Measurements from ENCODE around the gene IFT122. TPM values are rescaled to one million over a fixed set of nuclear protein-coding genes. Genes with fewer than 3 reads are reported as not detected.

Gene IFT122
- total and polyA plus RNA-seq, 2 experiments from 2014 or later, result 10.2 to 38.8 TPM

DNA sequence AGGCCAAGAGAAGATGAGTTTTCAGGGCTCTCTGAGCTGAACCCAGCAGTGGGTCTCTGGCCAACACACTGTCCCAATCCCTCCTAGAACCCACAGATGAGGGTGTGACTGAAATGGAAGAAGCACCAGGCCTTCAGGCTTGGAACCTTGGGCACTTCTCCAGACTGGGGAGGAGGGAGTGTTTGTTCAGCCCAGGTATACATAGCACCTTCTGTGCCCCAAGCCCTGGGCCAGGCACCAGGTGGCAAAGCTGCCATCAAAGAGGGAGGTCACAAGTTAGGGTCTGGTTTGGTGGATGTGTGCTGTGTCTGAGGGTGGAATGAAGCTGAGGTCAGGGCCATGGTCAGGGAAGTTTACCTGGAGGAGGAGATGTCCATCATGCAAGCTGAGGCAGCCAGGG lies 72.6 kb downstream of the IFT122 start:
- Histone ChIP-seq H3K4me1 (ENCODE audit: insufficient read depth) (no peaks in the 10 kb centered on the region), H3K9me2 (ENCODE audit: insufficient read depth) (no peaks in the 10 kb centered on the region), H3K27me3 (ENCODE audit: insufficient read depth) (no peaks in the 10 kb centered on the region), H3K36me3 (ENCODE audit: insufficient read depth) (no peaks in the 10 kb centered on the region), H2AFZ (no peak overlapping the region), H3K4me3 (no peak overlapping the region), H4K20me1 (replicated peaks; ENCODE audit: insufficient read depth) (no peaks in the 10 kb centered on the region), H3K79me2 (replicated peaks; ENCODE audit: insufficient read depth) (no peaks in the 10 kb centered on the region), H3F3A (replicated peaks; ENCODE audit: low read depth) (no peaks in the 10 kb centered on the region), H3K4me2 (no peak overlapping the region), H3K27ac (ENCODE audit: low read depth) (no peak overlapping the region)
- Mint-ChIP-seq H3K4me1 (0 out of 3 replicates have a peak, but pooled peaks cover 2% of the 10 kb centered on the region), H3K9me3 (no peaks in the 10 kb centered on the region; the same call in 2 of the 3 replicates), H3K4me3 (no peak overlapping the region), H3K27me3 (ENCODE audit: insufficient read depth, low read depth, poor library complexity) (peaks cover 16% of the 10 kb centered on the region), H3K36me3 (ENCODE audit: low read depth) (peaks cover 21% of the 10 kb centered on the region), H3K27ac (no peak overlapping the region; the same call in 1 of the 2 replicates)
- no peak for TF ChIP-seq POLR2AphosphoS5 (IDR thresholded peaks at IDR 0.05; ENCODE audit: low read depth)
- no peak for TF ChIP-seq STAT1 (IDR thresholded peaks at IDR 0.05; ENCODE audit: unreplicated experiment)
- TF ChIP-seq, protein P1, sequence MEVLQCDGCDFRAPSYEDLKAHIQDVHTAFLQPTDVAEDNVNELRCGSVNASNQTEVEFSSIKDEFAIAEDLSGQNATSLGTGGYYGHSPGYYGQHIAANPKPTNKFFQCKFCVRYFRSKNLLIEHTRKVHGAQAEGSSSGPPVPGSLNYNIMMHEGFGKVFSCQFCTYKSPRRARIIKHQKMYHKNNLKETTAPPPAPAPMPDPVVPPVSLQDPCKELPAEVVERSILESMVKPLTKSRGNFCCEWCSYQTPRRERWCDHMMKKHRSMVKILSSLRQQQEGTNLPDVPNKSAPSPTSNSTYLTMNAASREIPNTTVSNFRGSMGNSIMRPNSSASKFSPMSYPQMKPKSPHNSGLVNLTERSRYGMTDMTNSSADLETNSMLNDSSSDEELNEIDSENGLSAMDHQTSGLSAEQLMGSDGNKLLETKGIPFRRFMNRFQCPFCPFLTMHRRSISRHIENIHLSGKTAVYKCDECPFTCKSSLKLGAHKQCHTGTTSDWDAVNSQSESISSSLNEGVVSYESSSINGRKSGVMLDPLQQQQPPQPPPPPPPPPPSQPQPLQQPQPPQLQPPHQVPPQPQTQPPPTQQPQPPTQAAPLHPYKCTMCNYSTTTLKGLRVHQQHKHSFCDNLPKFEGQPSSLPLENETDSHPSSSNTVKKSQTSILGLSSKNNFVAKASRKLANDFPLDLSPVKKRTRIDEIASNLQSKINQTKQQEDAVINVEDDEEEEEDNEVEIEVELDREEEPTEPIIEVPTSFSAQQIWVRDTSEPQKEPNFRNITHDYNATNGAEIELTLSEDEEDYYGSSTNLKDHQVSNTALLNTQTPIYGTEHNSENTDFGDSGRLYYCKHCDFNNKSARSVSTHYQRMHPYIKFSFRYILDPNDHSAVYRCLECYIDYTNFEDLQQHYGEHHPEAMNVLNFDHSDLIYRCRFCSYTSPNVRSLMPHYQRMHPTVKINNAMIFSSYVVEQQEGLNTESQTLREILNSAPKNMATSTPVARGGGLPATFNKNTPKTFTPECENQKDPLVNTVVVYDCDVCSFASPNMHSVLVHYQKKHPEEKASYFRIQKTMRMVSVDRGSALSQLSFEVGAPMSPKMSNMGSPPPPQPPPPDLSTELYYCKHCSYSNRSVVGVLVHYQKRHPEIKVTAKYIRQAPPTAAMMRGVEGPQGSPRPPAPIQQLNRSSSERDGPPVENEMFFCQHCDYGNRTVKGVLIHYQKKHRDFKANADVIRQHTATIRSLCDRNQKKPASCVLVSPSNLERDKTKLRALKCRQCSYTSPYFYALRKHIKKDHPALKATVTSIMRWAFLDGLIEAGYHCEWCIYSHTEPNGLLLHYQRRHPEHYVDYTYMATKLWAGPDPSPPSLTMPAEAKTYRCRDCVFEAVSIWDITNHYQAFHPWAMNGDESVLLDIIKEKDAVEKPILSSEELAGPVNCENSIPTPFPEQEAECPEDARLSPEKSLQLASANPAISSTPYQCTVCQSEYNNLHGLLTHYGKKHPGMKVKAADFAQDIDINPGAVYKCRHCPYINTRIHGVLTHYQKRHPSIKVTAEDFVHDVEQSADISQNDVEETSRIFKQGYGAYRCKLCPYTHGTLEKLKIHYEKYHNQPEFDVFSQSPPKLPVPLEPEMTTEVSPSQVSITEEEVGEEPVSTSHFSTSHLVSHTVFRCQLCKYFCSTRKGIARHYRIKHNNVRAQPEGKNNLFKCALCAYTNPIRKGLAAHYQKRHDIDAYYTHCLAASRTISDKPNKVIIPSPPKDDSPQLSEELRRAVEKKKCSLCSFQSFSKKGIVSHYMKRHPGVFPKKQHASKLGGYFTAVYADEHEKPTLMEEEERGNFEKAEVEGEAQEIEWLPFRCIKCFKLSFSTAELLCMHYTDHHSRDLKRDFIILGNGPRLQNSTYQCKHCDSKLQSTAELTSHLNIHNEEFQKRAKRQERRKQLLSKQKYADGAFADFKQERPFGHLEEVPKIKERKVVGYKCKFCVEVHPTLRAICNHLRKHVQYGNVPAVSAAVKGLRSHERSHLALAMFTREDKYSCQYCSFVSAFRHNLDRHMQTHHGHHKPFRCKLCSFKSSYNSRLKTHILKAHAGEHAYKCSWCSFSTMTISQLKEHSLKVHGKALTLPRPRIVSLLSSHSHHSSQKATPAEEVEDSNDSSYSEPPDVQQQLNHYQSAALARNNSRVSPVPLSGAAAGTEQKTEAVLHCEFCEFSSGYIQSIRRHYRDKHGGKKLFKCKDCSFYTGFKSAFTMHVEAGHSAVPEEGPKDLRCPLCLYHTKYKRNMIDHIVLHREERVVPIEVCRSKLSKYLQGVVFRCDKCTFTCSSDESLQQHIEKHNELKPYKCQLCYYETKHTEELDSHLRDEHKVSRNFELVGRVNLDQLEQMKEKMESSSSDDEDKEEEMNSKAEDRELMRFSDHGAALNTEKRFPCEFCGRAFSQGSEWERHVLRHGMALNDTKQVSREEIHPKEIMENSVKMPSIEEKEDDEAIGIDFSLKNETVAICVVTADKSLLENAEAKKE (CRISPR knock-in tag; IDR thresholded peaks at IDR 0.05), result no peak
- TF ChIP-seq NANOG (IDR thresholded peaks at IDR 0.05; ENCODE audit: borderline replicate concordance), result no peak
- no peak for TF ChIP-seq ZNF114 (CRISPR knock-in tag; IDR thresholded peaks at IDR 0.05)
- TF ChIP-seq EZH2 (IDR thresholded peaks at IDR 0.05; ENCODE audit: low read depth, unreplicated experiment), result no peak
- TF ChIP-seq, protein P2, sequence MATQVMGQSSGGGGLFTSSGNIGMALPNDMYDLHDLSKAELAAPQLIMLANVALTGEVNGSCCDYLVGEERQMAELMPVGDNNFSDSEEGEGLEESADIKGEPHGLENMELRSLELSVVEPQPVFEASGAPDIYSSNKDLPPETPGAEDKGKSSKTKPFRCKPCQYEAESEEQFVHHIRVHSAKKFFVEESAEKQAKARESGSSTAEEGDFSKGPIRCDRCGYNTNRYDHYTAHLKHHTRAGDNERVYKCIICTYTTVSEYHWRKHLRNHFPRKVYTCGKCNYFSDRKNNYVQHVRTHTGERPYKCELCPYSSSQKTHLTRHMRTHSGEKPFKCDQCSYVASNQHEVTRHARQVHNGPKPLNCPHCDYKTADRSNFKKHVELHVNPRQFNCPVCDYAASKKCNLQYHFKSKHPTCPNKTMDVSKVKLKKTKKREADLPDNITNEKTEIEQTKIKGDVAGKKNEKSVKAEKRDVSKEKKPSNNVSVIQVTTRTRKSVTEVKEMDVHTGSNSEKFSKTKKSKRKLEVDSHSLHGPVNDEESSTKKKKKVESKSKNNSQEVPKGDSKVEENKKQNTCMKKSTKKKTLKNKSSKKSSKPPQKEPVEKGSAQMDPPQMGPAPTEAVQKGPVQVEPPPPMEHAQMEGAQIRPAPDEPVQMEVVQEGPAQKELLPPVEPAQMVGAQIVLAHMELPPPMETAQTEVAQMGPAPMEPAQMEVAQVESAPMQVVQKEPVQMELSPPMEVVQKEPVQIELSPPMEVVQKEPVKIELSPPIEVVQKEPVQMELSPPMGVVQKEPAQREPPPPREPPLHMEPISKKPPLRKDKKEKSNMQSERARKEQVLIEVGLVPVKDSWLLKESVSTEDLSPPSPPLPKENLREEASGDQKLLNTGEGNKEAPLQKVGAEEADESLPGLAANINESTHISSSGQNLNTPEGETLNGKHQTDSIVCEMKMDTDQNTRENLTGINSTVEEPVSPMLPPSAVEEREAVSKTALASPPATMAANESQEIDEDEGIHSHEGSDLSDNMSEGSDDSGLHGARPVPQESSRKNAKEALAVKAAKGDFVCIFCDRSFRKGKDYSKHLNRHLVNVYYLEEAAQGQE (IDR thresholded peaks at IDR 0.05; ENCODE audit: unreplicated experiment), result no peak
- no peak for TF ChIP-seq ZNF331 (CRISPR knock-in tag; IDR thresholded peaks at IDR 0.05; ENCODE audit: low read depth)
- no peak for TF ChIP-seq JUNB (IDR thresholded peaks at IDR 0.05; ENCODE audit: unreplicated experiment)
- no peak for TF ChIP-seq CREB1 (CRISPR knock-in tag; IDR thresholded peaks at IDR 0.05; ENCODE audit: low read depth)
- no peak for TF ChIP-seq EZH2phosphoT487 (IDR thresholded peaks at IDR 0.05; ENCODE audit: unreplicated experiment)
- TF ChIP-seq, protein P3, sequence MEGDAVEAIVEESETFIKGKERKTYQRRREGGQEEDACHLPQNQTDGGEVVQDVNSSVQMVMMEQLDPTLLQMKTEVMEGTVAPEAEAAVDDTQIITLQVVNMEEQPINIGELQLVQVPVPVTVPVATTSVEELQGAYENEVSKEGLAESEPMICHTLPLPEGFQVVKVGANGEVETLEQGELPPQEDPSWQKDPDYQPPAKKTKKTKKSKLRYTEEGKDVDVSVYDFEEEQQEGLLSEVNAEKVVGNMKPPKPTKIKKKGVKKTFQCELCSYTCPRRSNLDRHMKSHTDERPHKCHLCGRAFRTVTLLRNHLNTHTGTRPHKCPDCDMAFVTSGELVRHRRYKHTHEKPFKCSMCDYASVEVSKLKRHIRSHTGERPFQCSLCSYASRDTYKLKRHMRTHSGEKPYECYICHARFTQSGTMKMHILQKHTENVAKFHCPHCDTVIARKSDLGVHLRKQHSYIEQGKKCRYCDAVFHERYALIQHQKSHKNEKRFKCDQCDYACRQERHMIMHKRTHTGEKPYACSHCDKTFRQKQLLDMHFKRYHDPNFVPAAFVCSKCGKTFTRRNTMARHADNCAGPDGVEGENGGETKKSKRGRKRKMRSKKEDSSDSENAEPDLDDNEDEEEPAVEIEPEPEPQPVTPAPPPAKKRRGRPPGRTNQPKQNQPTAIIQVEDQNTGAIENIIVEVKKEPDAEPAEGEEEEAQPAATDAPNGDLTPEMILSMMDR (conservative IDR thresholded peaks at IDR 0.05; ENCODE audit: low read depth in 2 of 2), result no peak
- TF ChIP-seq, protein P4, sequence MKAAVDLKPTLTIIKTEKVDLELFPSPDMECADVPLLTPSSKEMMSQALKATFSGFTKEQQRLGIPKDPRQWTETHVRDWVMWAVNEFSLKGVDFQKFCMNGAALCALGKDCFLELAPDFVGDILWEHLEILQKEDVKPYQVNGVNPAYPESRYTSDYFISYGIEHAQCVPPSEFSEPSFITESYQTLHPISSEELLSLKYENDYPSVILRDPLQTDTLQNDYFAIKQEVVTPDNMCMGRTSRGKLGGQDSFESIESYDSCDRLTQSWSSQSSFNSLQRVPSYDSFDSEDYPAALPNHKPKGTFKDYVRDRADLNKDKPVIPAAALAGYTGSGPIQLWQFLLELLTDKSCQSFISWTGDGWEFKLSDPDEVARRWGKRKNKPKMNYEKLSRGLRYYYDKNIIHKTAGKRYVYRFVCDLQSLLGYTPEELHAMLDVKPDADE (IDR thresholded peaks at IDR 0.05), result no peak
- DNase-seq (ENCODE audit: low spot score) (no peak), ATAC-seq (no peak)
